K562 (cell line): ENCODE measurements around the gene SLC52A1. TPM values are rescaled to one million over a fixed set of nuclear protein-coding genes. Genes with fewer than 3 reads are reported as not detected.

Source experiments
- CSDE1 ChIP-seq, 2 experiments: fragments of 450-650 bp; IDR thresholded peaks; 2 replicates each; pipeline ENCODE4 v1.6.1; 2016; ENCODE audit warnings: mild to moderate bottlenecking in 1 of 2
- DNMT1 ChIP-seq: fragments of 450-650 bp; IDR thresholded peaks from 2 replicates; pipeline ENCODE4 v1.6.1; 2016; ENCODE audit warnings: antibody characterized with exemption, mild to moderate bottlenecking
- RBM34 ChIP-seq: fragments of 200-400 bp; formaldehyde crosslinking; IDR thresholded peaks from 2 replicates; pipeline ENCODE4 v1.6.1; 2018; ENCODE audit warnings: low read length, borderline replicate concordance; ENCODE audit not compliant: insufficient read depth
- ZC3H8 ChIP-seq: fragments of 450-650 bp; IDR thresholded peaks from 2 replicates; pipeline ENCODE4 v1.6.1; 2017
- ZNF586 ChIP-seq: fragments of 450-650 bp; formaldehyde crosslinking; conservative IDR thresholded peaks from 2 replicates; pipeline ENCODE4 v1.4.0; 2020; ENCODE audit warnings: mild to moderate bottlenecking, moderate library complexity
- ZNF780A ChIP-seq: fragments of 250-450 bp; sonication (Bioruptor Pico); IDR thresholded peaks from 2 replicates; pipeline ENCODE4 v1.5.0; 2021; ENCODE audit warnings: mild to moderate bottlenecking
- polyA plus RNA-seq, 8 experiments: library from polyadenylated mRNA; depleted of rRNA in 4 of 8; stranded (reverse) in 5 of 8; unstranded in 3 of 8; fragments of >200 nt; fragmentation: Nextera tagmentation in 2 of 8; fragmentation: Illumina TruSeq in 1 of 8; extraction: Ambion mirVana in 2 of 8; extraction: Trizol in 1 of 8; gene quantifications; 2 replicates each; pipeline versions ENCODE4 v1.2.1 to v1.2.3, GENCODE V29; 2011 to 2014; ENCODE audit warnings: inconsistent platforms in 1 of 8, missing spikeins in 1 of 8
- total RNA-seq, 7 experiments: library from RNA; depleted of rRNA in 6 of 7; stranded (reverse); fragments of >200 nt in 6 of 7; fragmentation: Illumina TruSeq in 2 of 7; extraction: Trizol in 2 of 7; gene quantifications; 2 replicates each; pipeline versions ENCODE4 v1.2.1 to v1.2.3, GENCODE V29; 2011 to 2021; ENCODE audit warnings: low replicate concordance in 1 of 7
- TF ChIP-seq, protein P1 (sequence below), 2 experiments: IDR thresholded peaks in 1 of 2; conservative IDR thresholded peaks in 1 of 2; 2 replicates each; pipeline ENCODE4 v1.6.1; 2016; ENCODE audit warnings: low read depth in 2 of 2, mild to moderate bottlenecking in 1 of 2, missing compliant biosample characterization in 1 of 2, missing genetic modification characterization in 1 of 2, moderate library complexity in 1 of 2

SLC52A1 gene
- total and polyA plus RNA-seq, 9 of the 15 experiments (the other 6 are each of a cell fraction or from before 2014, with no cell fraction given) = 0.04 TPM; not detected in 8

DNA sequence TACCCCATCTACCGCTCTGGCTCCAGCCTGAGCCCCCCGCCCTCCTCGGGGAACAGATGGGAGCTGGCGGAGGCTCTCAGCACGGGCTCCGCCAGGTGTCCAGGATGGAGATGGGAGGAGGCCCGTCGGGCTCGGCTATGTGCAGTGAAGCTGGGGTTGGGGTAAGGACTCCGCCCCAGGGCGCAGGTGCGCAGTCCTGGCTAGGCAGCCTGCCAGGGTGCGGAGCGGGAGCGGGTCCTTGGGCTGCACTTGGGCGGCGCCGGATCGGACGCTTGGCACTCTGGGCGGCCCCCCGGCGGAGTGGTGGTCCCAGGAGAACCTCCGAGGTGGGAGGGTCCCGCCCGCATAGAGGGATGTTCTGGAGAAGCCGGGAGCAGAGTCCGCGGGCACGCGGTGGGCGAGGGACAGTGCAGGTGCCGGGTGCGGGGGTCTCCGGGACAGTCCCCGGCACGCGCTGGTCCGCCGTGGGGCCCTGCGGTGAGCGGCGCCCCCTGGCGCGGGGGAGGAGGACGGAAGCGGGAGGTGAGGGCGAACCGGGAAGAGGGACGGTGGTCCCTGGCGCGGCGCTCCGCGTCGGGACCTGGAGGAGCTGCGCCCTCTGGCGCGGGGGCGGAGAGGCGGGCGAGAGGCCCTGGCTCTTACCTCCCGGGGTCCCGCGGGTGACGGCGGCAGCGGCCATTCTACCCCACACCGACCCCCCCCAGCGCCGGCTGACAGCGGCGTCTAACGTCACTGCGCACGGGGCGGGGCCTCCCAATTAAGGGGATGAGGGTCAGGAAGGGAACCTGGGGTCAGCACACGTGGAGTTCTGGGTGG, 48.1 kb downstream of the SLC52A1 start, which contains the start of gene CAMTA2 (continued):
- TF ChIP-seq, protein P1, sequence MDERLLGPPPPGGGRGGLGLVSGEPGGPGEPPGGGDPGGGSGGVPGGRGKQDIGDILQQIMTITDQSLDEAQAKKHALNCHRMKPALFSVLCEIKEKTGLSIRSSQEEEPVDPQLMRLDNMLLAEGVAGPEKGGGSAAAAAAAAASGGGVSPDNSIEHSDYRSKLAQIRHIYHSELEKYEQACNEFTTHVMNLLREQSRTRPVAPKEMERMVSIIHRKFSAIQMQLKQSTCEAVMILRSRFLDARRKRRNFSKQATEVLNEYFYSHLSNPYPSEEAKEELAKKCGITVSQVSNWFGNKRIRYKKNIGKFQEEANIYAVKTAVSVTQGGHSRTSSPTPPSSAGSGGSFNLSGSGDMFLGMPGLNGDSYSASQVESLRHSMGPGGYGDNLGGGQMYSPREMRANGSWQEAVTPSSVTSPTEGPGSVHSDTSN (CRISPR knock-in tag; IDR thresholded peaks at IDR 0.05; ENCODE audit: low read depth) = no peak
- TF ChIP-seq, protein P1 (tag; conservative IDR thresholded peaks at IDR 0.05; ENCODE audit: low read depth) = no peak
- TF ChIP-seq ZNF586 (CRISPR knock-in tag) (no peak), RBM34 (no peak), ZNF780A (CRISPR knock-in tag) (no peak), ZC3H8 (no peak), CSDE1 (IDR thresholded peaks at IDR 0.05) (no peak), DNMT1 (no peak)
